HFF-Myc (cell line): Measurements from ENCODE around the gene WFDC10B.
"Not testable (repeated sequence)": the region's sequence is repeated elsewhere in the genome, so short reads cannot be mapped to it uniquely, and the experiment has no call there.

ENCODE experiments used
- DNase-seq: peaks from one replicate; pipeline ENCODE4 v3.0.0-alpha.2; 2011; ENCODE audit warnings: low read depth; ENCODE audit errors: extremely low read depth
- H3K4me3 ChIP-seq: replicated peaks from 2 replicates; pipeline ENCODE4 v1.5.1; 2011; ENCODE audit warnings: low read depth, mild to moderate bottlenecking, control low read depth, low read length
- CTCF ChIP-seq: IDR thresholded peaks from 2 replicates; pipeline ENCODE4 v1.5.1; 2012; ENCODE audit warnings: mild to moderate bottlenecking, low read depth, low read length, control low read depth; ENCODE audit errors: missing control alignments

Gene WFDC10B

GRCh38 chr20:45695496-45695895, 9.3 kb downstream of the WFDC10B start:
- no peak overlapping the region for H3K4me3 ChIP-seq

GRCh38 chr20:45693346-45693745, 11.5 kb downstream of the WFDC10B start:
- not testable (repeated sequence) for H3K4me3 ChIP-seq, DNase-seq

More at GRCh38 chr20:45695496-45695895, 9.3 kb downstream of the WFDC10B start:
- DNase-seq, result no peak
- no peak for TF ChIP-seq CTCF

DNA sequence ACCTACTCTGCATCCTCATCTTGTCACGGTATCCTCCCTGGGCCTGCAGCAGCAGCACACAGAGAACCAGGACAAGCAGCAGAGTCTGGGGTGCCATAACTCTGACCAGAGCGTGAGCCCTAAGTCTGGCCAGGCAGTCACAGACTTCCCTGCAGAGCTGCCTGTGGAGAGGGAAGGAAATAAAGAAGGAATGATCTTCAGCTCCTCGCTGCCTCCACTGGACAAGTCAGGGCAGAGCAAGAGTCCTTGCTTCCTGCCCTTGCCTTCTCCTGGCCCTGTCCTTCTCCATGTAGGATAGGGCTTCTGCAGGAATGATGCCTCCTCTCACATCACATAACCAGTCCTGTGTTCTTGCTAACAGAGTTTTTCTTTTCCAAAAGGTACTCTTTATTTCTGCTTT, 18.9 kb downstream of the WFDC10B start:
- no peak overlapping the region for H3K4me3 ChIP-seq
- peak; percentile 4 for DNase-seq
- peak; percentile 12 for TF ChIP-seq CTCF

GRCh38 chr20:45679650-45680049, 25.2 kb downstream of the WFDC10B start:
- H3K4me3 ChIP-seq, result no peak overlapping the region
- TF ChIP-seq CTCF, result no peak
- no peak for DNase-seq

- H3K4me3 ChIP-seq, result no peak overlapping the region
- DNase-seq, result no peak
- no peak for TF ChIP-seq CTCF
Measured at GRCh38 chr20:45672765-45673164, 32.1 kb downstream of the WFDC10B start.

DNA sequence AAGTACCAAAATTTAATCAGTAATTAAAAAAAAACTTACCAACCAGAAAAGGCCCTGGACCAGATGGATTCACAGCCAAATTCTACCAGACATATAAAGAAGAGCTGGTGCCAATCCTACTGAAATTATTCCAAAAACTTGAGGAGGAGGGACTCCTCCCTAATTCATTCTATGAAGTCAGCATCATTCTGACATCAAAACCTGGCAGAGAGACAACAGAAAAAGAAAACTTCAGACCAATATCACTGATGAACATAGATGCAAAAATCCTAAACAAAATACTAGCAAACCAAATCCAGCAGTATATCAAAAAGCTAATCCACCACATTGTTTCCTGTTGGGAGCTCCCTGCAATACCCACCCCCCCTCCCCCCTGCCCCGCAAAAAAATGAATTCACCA, 34.7 kb downstream of the WFDC10B start, which contains the start of gene WFDC11:
Gene WFDC11 (minus strand): TSS at position 101 of the 400 bp plus-strand sequence. CDS start 19,639 bp downstream, outside the sequence.
- DNase-seq, result no peak
- TF ChIP-seq CTCF, result no peak
- no peak within 1 kb of the TSS for H3K4me3 ChIP-seq

DNA sequence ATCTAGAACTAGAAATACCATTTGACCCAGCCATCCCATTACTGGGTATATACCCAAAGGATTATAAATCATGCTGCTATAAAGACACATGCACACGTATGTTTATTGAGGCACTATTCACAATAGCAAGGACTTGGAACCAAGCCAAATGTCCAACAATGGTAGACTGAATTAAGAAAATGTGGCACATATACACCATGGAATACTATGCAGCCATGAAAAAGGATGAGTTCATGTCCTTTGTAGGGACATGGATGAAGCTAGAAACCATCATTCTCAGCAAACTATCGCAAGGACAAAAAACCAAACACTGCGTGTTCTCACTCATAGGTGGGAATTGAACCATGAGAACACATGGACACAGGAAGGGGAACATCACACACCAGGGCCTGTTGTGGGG, 47.8 kb downstream of the WFDC10B start:
- H3K4me3 ChIP-seq, DNase-seq: not testable (repeated sequence)

DNA sequence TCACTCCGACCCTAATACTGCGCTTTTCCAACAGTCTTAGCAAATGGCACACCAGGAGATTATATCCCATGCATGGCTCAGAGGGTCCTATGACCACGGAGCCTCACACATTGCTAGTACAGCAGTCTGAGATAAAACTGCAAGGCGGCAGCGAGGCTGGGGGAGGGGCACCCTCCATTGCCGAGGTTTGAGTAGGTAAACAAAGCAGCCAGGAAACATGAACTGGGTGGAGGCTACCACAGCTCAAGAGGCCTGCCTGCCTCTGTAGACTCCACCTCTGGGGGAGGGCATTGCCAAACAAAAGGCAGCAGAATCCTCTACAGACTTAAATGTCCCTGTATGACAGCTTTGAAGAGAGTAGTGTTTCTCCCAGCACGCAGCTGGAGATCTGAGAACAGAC, 53.1 kb downstream of the WFDC10B start:
- not testable (repeated sequence) for H3K4me3 ChIP-seq, DNase-seq

GRCh38 chr20:45649312-45649863, 55.4 kb downstream of the WFDC10B start:
- TF ChIP-seq CTCF, result no peak
- no peak overlapping the region for H3K4me3 ChIP-seq
- no peak for DNase-seq
